ENCODE data around the gene TECR. TPM values are rescaled to one million over a fixed set of nuclear protein-coding genes. Genes with fewer than 3 reads are reported as not detected.

TECR gene
- total and polyA plus RNA-seq, 2 of the 13 experiments (the other 11 are each of a cell fraction or from before 2014, with no cell fraction given) = 54.9 to 121 TPM

- no peaks in the 10 kb centered on the region for H3K36me3 ChIP-seq (replicated peaks in 1 of 2; ENCODE audit: control insufficient read depth in 1 of 2, insufficient read depth in 2 of 2, low read length in 2 of 2)
- DNase-seq (ENCODE audit: low spot score) (no peak), ATAC-seq (no peak), FAIRE-seq (no peak)
- ChIA-PET CTCF (ENCODE audit: low intra/inter-chr PET ratio, low total read pairs) (no interaction called here), POLR2A (no interaction called here)
- H3K27me3 ChIP-seq (ENCODE audit: control insufficient read depth in 1 of 2, insufficient read depth in 2 of 2, low read length in 2 of 2) = no peaks in the 10 kb centered on the region; a peak in 1 of 5 replicates
- H3K79me2 ChIP-seq (ENCODE audit: insufficient read depth, low read length) = no peaks in the 10 kb centered on the region
- H3K9me3 ChIP-seq (ENCODE audit: low read length) = no peaks in the 10 kb centered on the region
- H3K4me2 ChIP-seq (ENCODE audit: low read depth, low read length) = no peak overlapping the region
- no peak overlapping the region for H3K4me3 ChIP-seq (replicated peaks in 1 of 3; ENCODE audit: insufficient read depth in 1 of 3, low read depth in 2 of 3, low read length in 3 of 3)
- peaks cover 16% of the 10 kb centered on the region for H3K4me1 ChIP-seq (ENCODE audit: insufficient read depth, low read length)
- no peak overlapping the region for H2AFZ ChIP-seq (ENCODE audit: low read length)
- no peak overlapping the region for H3K27ac ChIP-seq (ENCODE audit: extremely low read length, insufficient read depth, low read length)
- intact Hi-C loops (cut with micrococcal nuclease; ENCODE audit: unreplicated experiment) (no loop called here), in situ Hi-C loops (cut with HindIII; ENCODE audit: extremely low pct_ligation_motif_present, low pct_unique_long_range_greater_than_20kb) (no loop called here)
- WGBS (ENCODE audit: low lambda C conversion rate) = 67% methylated on average over 4 of the region's 4 CpGs
- H3K9ac ChIP-seq (ENCODE audit: insufficient read depth, low read depth, low read length) = no peak overlapping the region
- BruUV-seq (replicated peaks) = no TSS peak
- no peaks in the 10 kb centered on the region for H4K20me1 ChIP-seq (ENCODE audit: insufficient read depth, low read length)
- no peak for TF ChIP-seq REPIN1 (CRISPR knock-in tag; IDR thresholded peaks at IDR 0.05; ENCODE audit: borderline replicate concordance, low read depth)
- no peak for TF ChIP-seq ZNF850 (CRISPR knock-in tag; conservative IDR thresholded peaks at IDR 0.05)
- no peak for TF ChIP-seq KLF6 (CRISPR knock-in tag; IDR thresholded peaks at IDR 0.05)
- TF ChIP-seq ZZZ3 (CRISPR knock-in tag; IDR thresholded peaks at IDR 0.05; ENCODE audit: borderline replicate concordance) = no peak
- no peak for TF ChIP-seq PLSCR1 (CRISPR knock-in tag; IDR thresholded peaks at IDR 0.05; ENCODE audit: borderline replicate concordance)
- TF ChIP-seq, protein P1, sequence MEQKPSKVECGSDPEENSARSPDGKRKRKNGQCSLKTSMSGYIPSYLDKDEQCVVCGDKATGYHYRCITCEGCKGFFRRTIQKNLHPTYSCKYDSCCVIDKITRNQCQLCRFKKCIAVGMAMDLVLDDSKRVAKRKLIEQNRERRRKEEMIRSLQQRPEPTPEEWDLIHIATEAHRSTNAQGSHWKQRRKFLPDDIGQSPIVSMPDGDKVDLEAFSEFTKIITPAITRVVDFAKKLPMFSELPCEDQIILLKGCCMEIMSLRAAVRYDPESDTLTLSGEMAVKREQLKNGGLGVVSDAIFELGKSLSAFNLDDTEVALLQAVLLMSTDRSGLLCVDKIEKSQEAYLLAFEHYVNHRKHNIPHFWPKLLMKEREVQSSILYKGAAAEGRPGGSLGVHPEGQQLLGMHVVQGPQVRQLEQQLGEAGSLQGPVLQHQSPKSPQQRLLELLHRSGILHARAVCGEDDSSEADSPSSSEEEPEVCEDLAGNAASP (CRISPR knock-in tag; IDR thresholded peaks at IDR 0.05; ENCODE audit: borderline replicate concordance) = no peak
- no peak for TF ChIP-seq ZNF44 (CRISPR knock-in tag; IDR thresholded peaks at IDR 0.05)
- TF ChIP-seq RFXANK (CRISPR knock-in tag; IDR thresholded peaks at IDR 0.05) = no peak
- no peak for TF ChIP-seq ZBTB37 (CRISPR knock-in tag; IDR thresholded peaks at IDR 0.05)
- TF ChIP-seq, protein P2, sequence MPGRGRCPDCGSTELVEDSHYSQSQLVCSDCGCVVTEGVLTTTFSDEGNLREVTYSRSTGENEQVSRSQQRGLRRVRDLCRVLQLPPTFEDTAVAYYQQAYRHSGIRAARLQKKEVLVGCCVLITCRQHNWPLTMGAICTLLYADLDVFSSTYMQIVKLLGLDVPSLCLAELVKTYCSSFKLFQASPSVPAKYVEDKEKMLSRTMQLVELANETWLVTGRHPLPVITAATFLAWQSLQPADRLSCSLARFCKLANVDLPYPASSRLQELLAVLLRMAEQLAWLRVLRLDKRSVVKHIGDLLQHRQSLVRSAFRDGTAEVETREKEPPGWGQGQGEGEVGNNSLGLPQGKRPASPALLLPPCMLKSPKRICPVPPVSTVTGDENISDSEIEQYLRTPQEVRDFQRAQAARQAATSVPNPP (CRISPR knock-in tag; IDR thresholded peaks at IDR 0.05) = no peak
- no peak for TF ChIP-seq MXI1 (IDR thresholded peaks at IDR 0.05; ENCODE audit: borderline replicate concordance, low read depth, low read length)
- TF ChIP-seq ZNF253 (CRISPR knock-in tag; IDR thresholded peaks at IDR 0.05; ENCODE audit: borderline replicate concordance) = no peak
- TF ChIP-seq, protein P3, sequence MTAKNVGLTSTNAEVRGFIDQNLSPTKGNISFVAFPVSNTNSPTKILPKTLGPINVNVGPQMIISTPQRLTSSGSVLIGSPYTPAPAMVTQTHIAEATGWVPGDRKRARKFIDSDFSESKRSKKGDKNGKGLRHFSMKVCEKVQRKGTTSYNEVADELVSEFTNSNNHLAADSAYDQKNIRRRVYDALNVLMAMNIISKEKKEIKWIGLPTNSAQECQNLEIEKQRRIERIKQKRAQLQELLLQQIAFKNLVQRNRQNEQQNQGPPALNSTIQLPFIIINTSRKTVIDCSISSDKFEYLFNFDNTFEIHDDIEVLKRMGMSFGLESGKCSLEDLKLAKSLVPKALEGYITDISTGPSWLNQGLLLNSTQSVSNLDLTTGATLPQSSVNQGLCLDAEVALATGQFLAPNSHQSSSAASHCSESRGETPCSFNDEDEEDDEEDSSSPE (CRISPR knock-in tag; IDR thresholded peaks at IDR 0.05) = no peak
- no peak for TF ChIP-seq ZNF12 (CRISPR knock-in tag; IDR thresholded peaks at IDR 0.05)
- no peak for TF ChIP-seq SAP130 (CRISPR knock-in tag; IDR thresholded peaks at IDR 0.05; ENCODE audit: low read depth)
- TF ChIP-seq, protein P4, sequence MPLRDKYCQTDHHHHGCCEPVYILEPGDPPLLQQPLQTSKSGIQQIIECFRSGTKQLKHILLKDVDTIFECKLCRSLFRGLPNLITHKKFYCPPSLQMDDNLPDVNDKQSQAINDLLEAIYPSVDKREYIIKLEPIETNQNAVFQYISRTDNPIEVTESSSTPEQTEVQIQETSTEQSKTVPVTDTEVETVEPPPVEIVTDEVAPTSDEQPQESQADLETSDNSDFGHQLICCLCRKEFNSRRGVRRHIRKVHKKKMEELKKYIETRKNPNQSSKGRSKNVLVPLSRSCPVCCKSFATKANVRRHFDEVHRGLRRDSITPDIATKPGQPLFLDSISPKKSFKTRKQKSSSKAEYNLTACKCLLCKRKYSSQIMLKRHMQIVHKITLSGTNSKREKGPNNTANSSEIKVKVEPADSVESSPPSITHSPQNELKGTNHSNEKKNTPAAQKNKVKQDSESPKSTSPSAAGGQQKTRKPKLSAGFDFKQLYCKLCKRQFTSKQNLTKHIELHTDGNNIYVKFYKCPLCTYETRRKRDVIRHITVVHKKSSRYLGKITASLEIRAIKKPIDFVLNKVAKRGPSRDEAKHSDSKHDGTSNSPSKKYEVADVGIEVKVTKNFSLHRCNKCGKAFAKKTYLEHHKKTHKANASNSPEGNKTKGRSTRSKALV (CRISPR knock-in tag; IDR thresholded peaks at IDR 0.05) = no peak
- TF ChIP-seq ZNF333 (CRISPR knock-in tag; IDR thresholded peaks at IDR 0.05; ENCODE audit: borderline replicate concordance) = no peak
- no peak for TF ChIP-seq HHEX (CRISPR knock-in tag; IDR thresholded peaks at IDR 0.05)
- no peak for TF ChIP-seq ZNF30 (CRISPR knock-in tag; IDR thresholded peaks at IDR 0.05)
Measured at GRCh38 chr19:14612657-14613056, 83.3 kb downstream of the TECR start.
